Measurements from ENCODE around the gene NUP210L. TPM values are rescaled to one million over a fixed set of nuclear protein-coding genes. Genes with fewer than 3 reads are reported as not detected.

The NUP210L gene
- total and polyA plus RNA-seq, 2 of the 13 experiments (the other 11 are each of a cell fraction or from before 2014, with no cell fraction given) = not detected

- TF ChIP-seq ZNF609 (CRISPR knock-in tag; IDR thresholded peaks at IDR 0.05; ENCODE audit: borderline replicate concordance) (no peak), ZBTB38 (CRISPR knock-in tag; IDR thresholded peaks at IDR 0.05) (peak; percentile 73; the same call in 1 of the 2 replicates), HNF4A (CRISPR knock-in tag; IDR thresholded peaks at IDR 0.05) (no peak; the same call in 1 of the 2 replicates), ETV6 (CRISPR knock-in tag; conservative IDR thresholded peaks at IDR 0.05) (0 out of 2 replicates have a peak, but pooled peaks have one; percentile 43), POLR2G (IDR thresholded peaks at IDR 0.05; ENCODE audit: low read depth, low read length) (peak; percentile 93), ZZZ3 (CRISPR knock-in tag; IDR thresholded peaks at IDR 0.05; ENCODE audit: borderline replicate concordance) (peak; percentile 40; the same call in 1 of the 2 replicates), NKX3-1 (CRISPR knock-in tag; IDR thresholded peaks at IDR 0.05) (peak; percentile 76), NFIC (IDR thresholded peaks at IDR 0.05; ENCODE audit: low read length) (no peak), NFE2L1 (CRISPR knock-in tag; IDR thresholded peaks at IDR 0.05; ENCODE audit: borderline replicate concordance) (no peak), ATF5 (CRISPR knock-in tag; IDR thresholded peaks at IDR 0.05; ENCODE audit: low read depth) (no peak), ZNF232 (CRISPR knock-in tag; IDR thresholded peaks at IDR 0.05; ENCODE audit: borderline replicate concordance) (0 out of 2 replicates have a peak, but pooled peaks have one; percentile 29), DBP (CRISPR knock-in tag; IDR thresholded peaks at IDR 0.05; ENCODE audit: not compliant biosample characterization) (no peak), MYC (CRISPR knock-in tag; IDR thresholded peaks at IDR 0.05; ENCODE audit: borderline replicate concordance) (peak; percentile 68; the same call in 1 of the 2 replicates), IKZF5 (CRISPR knock-in tag; IDR thresholded peaks at IDR 0.05) (peak; percentile 88)
- TF ChIP-seq, protein P1, sequence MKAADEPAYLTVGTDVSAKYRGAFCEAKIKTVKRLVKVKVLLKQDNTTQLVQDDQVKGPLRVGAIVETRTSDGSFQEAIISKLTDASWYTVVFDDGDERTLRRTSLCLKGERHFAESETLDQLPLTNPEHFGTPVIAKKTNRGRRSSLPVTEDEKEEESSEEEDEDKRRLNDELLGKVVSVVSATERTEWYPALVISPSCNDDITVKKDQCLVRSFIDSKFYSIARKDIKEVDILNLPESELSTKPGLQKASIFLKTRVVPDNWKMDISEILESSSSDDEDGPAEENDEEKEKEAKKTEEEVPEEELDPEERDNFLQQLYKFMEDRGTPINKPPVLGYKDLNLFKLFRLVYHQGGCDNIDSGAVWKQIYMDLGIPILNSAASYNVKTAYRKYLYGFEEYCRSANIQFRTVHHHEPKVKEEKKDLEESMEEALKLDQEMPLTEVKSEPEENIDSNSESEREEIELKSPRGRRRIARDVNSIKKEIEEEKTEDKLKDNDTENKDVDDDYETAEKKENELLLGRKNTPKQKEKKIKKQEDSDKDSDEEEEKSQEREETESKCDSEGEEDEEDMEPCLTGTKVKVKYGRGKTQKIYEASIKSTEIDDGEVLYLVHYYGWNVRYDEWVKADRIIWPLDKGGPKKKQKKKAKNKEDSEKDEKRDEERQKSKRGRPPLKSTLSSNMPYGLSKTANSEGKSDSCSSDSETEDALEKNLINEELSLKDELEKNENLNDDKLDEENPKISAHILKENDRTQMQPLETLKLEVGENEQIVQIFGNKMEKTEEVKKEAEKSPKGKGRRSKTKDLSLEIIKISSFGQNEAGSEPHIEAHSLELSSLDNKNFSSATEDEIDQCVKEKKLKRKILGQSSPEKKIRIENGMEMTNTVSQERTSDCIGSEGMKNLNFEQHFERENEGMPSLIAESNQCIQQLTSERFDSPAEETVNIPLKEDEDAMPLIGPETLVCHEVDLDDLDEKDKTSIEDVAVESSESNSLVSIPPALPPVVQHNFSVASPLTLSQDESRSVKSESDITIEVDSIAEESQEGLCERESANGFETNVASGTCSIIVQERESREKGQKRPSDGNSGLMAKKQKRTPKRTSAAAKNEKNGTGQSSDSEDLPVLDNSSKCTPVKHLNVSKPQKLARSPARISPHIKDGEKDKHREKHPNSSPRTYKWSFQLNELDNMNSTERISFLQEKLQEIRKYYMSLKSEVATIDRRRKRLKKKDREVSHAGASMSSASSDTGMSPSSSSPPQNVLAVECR (CRISPR knock-in tag; IDR thresholded peaks at IDR 0.05; ENCODE audit: borderline replicate concordance) = peak; percentile 96
Observed at GRCh38 chr1:154183046-154183915, 28.4 kb upstream of the NUP210L start (continued).

Measured in HepG2 (cell line).